Sigmoid colon (tissue), 3 donors: ENCODE data around the gene DNAJC18.

ENCODE experiments used
- POLR2A ChIP-seq, 2 donors: fragments of 450-650 bp; IDR thresholded peaks; one replicate each; pipeline ENCODE4 v1.6.1; 2016; ENCODE audit warnings: antibody characterized with exemption in 2 of 2, mild to moderate bottlenecking in 2 of 2, moderate library complexity in 2 of 2
- TF ChIP-seq, protein P1 (sequence below), 4 experiments: fragments of 450-650 bp in 3 of 4; fragments of 200-600 bp in 1 of 4; IDR thresholded peaks; one replicate each; pipeline ENCODE4 v1.5.1; 2016 to 2019; ENCODE audit warnings: antibody characterized with exemption in 4 of 4, mild to moderate bottlenecking in 3 of 4, moderate library complexity in 2 of 4

DNA sequence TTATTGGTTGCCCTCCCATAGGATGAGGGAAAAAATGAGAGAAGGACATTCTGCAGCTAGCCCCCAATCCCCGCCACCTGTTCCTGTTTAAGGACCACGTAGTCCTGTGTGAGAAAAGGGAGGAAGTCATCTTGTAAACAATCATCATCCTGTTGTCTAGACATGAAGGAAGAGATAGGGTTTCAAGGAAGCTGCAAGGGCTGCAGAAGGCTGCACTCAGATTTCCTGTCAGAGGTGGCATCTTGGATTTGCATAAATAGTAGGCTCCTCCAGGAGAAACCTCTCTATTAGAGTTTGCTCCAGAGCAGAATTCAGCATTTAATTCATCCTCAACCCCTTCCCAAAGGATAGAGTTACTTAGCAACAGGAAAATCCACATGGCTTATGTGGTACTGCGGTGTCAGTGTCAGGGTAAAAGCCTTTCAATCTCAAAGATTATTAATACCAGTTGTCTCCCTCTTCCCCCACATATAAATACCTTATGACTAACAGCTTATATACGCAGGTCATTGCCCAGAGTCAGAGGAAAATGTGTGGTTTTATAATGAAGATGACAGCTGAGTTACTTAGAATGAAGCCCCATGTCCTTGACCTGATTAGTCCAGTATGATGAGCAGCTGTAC lies 4.6 kb upstream of the DNAJC18 start:
- TF ChIP-seq, protein P1, sequence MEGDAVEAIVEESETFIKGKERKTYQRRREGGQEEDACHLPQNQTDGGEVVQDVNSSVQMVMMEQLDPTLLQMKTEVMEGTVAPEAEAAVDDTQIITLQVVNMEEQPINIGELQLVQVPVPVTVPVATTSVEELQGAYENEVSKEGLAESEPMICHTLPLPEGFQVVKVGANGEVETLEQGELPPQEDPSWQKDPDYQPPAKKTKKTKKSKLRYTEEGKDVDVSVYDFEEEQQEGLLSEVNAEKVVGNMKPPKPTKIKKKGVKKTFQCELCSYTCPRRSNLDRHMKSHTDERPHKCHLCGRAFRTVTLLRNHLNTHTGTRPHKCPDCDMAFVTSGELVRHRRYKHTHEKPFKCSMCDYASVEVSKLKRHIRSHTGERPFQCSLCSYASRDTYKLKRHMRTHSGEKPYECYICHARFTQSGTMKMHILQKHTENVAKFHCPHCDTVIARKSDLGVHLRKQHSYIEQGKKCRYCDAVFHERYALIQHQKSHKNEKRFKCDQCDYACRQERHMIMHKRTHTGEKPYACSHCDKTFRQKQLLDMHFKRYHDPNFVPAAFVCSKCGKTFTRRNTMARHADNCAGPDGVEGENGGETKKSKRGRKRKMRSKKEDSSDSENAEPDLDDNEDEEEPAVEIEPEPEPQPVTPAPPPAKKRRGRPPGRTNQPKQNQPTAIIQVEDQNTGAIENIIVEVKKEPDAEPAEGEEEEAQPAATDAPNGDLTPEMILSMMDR (IDR thresholded peaks at IDR 0.05) = no peak
- no peak for TF ChIP-seq POLR2A (IDR thresholded peaks at IDR 0.05)
